Ramos (cell line): ENCODE data around the gene PSMB5.

Experiments
- in situ Hi-C: fragments of 300-500 bp; cut with MboI; formaldehyde crosslinking; loops from one replicate; pipeline ENCODE4 v1.14.3; 2022; ENCODE audit warnings: low sequenced_read_pairs; ENCODE audit not compliant: unreplicated experiment

The PSMB5 gene

GRCh38 chr14:22996768-22997654 lies 37.7 kb downstream of the PSMB5 start:
- in situ Hi-C loops, result no loop called here

- in situ Hi-C loops, result no loop called here
Measured at GRCh38 chr14:22995889-22996625, 38.6 kb downstream of the PSMB5 start.

DNA sequence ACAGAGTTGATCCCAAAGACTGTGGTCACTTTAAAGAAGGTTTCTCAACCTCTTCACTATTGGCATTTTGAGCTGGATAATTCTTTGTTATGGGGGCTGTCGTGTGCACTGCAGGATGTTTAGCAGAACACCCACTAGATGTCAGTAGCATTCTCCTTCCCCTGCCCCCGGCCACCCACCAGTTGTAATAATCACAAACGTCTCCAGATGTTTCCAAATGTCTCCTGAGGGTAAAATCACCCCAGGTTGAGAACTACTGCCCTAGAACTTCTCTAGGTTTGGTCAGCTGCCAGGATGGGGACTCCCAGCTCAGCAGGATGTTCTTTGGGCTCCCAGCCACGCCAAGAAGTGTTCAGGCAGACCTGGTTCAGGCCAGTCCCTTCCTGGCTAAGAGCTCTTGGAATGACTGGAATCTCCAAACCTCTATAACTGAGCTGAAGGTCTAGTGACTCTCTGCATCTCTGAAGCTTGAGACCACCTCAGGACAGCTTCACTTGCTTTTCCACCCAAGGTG lies 39.9 kb downstream of the PSMB5 start:
- in situ Hi-C loops, result no loop called here

DNA sequence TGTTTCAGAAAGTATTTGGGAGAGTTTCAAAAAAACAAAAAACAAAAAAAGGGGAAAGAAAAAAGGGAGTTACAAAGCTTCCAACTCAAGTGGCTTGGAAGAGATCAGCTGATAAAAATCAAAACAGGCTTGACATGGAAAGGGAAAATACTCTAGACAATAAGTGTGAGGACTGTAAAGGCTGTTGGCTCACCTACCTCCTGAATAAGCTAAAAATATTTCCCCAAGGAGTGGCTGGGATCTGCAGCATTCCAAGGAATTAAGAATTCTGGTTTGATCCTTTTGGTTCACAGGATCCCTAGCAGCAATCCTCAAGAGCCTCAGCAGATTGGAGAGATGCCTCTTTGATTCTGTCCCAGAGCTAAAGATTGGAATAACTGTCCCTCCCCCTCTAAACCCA lies 41.2 kb downstream of the PSMB5 start:
- in situ Hi-C loops, result no loop called here

DNA sequence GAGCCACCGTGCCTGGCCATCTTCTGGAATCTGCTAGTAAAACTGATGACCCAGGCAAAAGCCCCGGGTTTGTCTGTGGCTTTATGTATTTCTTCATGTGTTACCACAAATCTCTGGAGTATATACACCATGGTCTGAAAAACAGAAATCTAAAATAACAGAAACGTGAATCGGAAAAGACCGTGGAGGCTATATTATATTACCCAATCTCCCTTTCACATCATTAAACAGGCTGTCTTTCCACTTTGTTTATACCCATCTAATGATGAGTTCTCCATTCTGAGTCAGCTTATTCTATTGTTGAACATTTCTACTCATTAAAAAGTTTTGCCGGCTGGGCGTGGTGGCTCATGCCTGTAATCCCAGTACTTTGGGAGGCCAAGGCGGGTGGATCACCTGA lies 42.8 kb downstream of the PSMB5 start:
- in situ Hi-C loops, result no loop called here

DNA sequence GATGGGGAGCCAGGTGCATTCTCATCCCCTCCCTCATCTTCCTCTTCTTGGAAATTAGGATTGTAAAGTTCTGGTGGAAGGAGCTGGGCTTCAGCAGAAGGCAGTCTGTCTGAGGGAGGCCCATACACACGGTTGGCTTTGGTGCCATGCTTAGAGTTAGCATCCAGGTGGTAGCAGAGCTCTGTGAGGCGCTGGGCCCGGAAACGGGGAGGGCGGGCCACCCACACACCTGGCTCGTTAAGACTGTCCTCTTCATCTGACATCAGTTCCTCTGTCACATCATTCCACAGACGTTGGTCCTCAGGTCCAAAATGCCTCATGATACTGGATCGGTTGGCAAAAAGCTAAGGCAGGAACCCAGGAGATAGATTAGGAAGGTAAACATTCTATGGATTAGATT lies 47.4 kb downstream of the PSMB5 start:
- in situ Hi-C loops, result loop anchor here (5.0 kb wide), 1 partner anchor 65 kb away; no protein-coding TSS in a partner anchor

DNA sequence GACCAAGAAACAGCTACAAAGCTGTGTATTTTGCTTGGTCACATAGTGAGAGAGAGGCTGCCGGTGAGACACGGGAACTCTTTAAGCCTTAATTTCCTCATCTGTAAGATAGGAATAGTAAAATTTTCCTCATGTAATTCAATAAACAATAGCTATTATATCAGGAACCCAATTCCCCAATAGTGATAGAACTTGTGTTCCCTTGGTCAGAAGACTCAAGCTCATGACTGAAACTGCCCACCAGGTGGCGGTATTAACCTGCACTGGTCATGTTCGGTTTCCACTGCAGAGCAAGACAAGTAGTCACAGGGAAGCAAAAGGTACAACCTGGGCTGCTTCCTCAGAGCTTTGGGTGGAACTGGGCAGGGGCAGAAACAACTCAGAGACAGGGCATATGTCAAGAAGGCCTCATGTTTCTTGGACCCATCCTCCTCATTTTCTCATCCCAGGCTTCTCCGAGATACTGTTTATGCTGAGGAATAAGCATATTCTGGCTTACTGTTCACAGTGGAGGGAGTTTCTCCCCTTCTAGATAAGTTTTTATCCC lies 48.1 kb downstream of the PSMB5 start:
- in situ Hi-C loops, result loop anchor here (5.0 kb wide), 1 partner anchor 66 kb away; no protein-coding TSS in a partner anchor

- in situ Hi-C loops, result loop anchor here (5.0 kb wide), 1 partner anchor 66 kb away; no protein-coding TSS in a partner anchor
Measured at GRCh38 chr14:22985894-22986507, 48.7 kb downstream of the PSMB5 start.

DNA sequence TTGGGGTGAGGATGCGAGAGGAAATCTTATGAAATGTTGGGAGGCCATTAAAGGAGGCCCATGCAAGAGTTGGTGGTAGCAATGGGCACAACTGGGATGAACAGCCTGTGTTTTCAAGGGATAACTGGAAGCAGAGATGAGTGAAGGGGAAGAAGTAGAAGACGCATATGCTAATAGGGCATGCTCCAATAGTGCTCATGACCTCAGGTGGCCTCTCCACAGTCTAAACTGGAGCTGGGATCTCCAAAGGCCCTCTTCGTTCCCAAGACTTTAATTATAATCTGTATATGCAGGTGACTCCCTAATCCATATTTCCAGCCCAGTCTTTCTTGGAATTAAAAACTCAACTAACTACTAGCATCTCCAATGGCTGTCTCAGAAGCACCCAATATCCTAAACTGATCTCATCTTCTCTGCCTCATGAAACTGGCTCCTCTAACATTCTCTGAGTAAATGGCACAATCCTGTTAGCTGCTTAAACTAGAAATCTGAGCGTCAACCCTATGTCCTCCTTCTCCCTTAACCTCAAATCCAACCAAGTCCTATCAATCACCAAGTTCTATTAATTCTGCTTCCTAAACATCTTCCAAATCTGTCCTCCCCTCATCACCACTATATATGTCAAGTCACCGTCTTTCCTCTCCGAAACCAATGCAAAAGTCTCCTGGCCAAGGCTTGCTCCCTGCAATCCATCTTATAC lies 49.6 kb downstream of the PSMB5 start:
- in situ Hi-C loops, result loop anchor here (5.0 kb wide), 1 partner anchor 67 kb away; no protein-coding TSS in a partner anchor

- in situ Hi-C loops, result no loop called here
Measured at GRCh38 chr14:22982477-22983245, 52.0 kb downstream of the PSMB5 start, which contains the start of gene AJUBA. Gene AJUBA, minus strand, starts transcription at chr14:22982551. Its CDS starts 285 bp downstream, at chr14:22982266.

DNA sequence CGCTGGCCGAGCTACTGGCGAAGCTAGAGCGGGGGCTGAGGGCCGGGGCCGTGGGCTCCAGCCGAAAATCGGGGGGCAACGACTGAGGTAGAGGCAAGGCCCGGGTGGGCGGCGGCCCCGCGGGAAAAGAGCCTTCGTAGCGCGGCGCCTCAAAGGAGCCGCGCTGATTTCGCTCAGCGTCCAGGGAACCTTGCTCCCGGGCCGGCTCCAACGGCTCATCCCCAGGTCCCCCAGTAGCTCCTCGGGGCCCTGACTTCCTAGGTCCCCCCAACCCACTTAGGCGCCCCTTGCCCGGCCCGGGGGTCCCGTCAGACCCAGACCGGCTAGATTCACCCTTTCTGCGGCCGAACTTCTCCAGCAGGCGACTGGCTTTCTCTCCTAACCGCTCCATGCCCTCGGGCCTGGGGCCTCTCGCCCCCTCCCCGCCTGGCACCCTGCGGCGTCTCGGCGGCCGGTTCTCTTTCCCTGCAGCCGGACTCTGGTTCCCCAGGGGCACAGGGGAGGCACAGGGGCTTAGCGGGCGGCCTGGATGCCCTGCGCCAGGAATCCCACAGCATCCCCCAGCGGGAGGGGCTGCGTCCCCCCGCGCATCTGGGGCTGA lies 52.7 kb downstream of the PSMB5 start:
- in situ Hi-C loops, result no loop called here

DNA sequence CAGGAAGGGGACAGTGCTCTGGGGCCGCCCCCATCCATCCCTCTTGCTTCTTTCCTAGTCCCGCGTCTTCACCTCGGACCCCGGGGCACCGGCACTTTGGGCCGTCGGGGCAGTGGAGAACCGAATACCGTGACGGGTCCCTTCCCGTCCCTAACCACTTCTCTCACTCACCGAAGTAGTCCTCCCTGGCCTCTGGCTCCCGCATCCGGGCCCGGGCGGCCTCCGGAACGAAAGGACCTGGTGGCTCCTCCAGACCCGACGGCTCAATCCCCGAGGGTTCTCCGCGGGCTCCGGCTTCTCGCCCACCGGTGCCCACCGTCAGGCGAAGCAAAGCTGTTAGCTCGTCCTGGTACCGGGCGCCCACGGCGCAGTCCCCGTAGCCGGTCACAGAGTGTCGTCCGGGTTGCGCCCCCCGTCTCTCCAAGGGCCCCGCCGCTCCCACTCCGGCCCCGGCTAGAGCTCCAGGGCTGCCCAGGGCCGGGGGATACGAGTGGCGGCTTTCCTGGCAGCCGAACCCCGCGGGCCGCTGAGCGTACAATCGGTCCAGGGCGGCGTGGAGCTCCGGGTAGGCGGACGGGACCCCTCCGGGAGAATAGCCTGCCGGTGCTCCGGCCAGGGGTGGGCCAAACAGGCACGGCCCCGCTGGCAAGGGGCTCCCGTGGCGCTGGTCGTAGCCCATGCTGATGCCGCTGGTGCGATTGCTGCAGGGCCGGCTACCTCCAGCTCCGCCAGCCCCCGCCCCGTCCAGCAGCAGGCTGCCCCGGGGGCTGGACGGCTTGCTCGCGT lies 53.4 kb downstream of the PSMB5 start:
- in situ Hi-C loops, result no loop called here

DNA sequence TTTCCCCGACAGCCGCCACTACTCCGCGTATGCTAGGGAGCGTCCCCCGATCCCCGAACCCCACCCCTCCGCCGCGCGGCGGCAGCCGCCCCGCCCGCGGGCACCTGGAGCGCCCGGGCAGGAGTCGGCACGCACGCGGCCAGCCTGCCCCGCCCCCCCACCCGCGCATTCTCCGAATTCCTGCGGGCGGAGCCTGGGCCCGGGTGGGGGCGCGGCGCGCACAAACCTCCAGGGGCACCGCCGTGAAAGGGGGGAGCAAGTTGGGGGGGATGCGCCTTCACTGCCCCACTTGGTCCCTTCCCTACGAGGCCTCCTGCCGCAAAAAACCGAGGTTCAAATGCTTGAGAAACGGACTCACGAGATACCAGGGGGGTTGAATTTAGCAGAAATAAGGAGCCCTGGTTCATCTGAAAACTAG lies 54.0 kb downstream of the PSMB5 start:
- in situ Hi-C loops, result no loop called here

- in situ Hi-C loops, result loop anchor here (10.0 kb wide), 1 partner anchor 595 kb away; no protein-coding TSS in a partner anchor
Measured at GRCh38 chr14:22979748-22980392, 54.8 kb downstream of the PSMB5 start.

- in situ Hi-C loops, result loop anchor here (10.0 kb wide), 1 partner anchor 594 kb away; no protein-coding TSS in a partner anchor
Measured at GRCh38 chr14:22978981-22979671, 55.6 kb downstream of the PSMB5 start.

GRCh38 chr14:22978487-22978837 lies 56.2 kb downstream of the PSMB5 start:
- in situ Hi-C loops, result loop anchor here (10.0 kb wide), 1 partner anchor 594 kb away; no protein-coding TSS in a partner anchor
